ENCODE data around the gene AZIN2.
A peak's percentile ranks its signal among the peaks of the same experiment; 100 is the strongest.
"Not testable (repeated sequence)": the region's sequence is repeated elsewhere in the genome, so short reads cannot be mapped to it uniquely, and the experiment has no call there.

Gene AZIN2

GRCh38 chr1:33080885-33081553 is at the start of gene AZIN2:
Gene AZIN2, plus strand, starts transcription at chr1:33081153. Its CDS starts 1,097 bp downstream, at chr1:33082250.
- DNase-seq (ENCODE audit: low spot score): peak; percentile 99

GRCh38 chr1:33031506-33031905 is 49.4 kb upstream of the AZIN2 start:
- DNase-seq (ENCODE audit: low spot score): no peak

- DNase-seq (ENCODE audit: low spot score): no peak
Observed at GRCh38 chr1:33032126-33032869, 48.7 kb upstream of the AZIN2 start.

GRCh38 chr1:33036051-33036525 is 44.9 kb upstream of the AZIN2 start:
- DNase-seq (ENCODE audit: low spot score): no peak

- DNase-seq (ENCODE audit: low spot score): peak; percentile 100
Observed at GRCh38 chr1:33036526-33037503, 44.1 kb upstream of the AZIN2 start, which contains the start of gene AK2. Gene AK2, minus strand, starts transcription at chr1:33036883. Its CDS starts 55 bp downstream, at chr1:33036828.

- peak; percentile 67 for DNase-seq (ENCODE audit: low spot score)
Observed at GRCh38 chr1:33039840-33040239, 41.1 kb upstream of the AZIN2 start.

GRCh38 chr1:33041026-33041425 is 39.9 kb upstream of the AZIN2 start:
- DNase-seq (ENCODE audit: low spot score): no peak

GRCh38 chr1:33042831-33043230 is 38.1 kb upstream of the AZIN2 start:
- DNase-seq (ENCODE audit: low spot score): no peak

GRCh38 chr1:33043267-33044092 is 37.5 kb upstream of the AZIN2 start:
- no peak for DNase-seq (ENCODE audit: low spot score)

GRCh38 chr1:33045246-33045645 is 35.7 kb upstream of the AZIN2 start:
- DNase-seq (ENCODE audit: low spot score): peak; percentile 40

- no peak for DNase-seq (ENCODE audit: low spot score)
Observed at GRCh38 chr1:33045814-33046213, 35.1 kb upstream of the AZIN2 start.

- DNase-seq (ENCODE audit: low spot score): not testable (repeated sequence)
Observed at GRCh38 chr1:33046234-33046633, 34.7 kb upstream of the AZIN2 start.

- no peak for DNase-seq (ENCODE audit: low spot score)
Observed at GRCh38 chr1:33047290-33047689, 33.7 kb upstream of the AZIN2 start.

- DNase-seq (ENCODE audit: low spot score): no peak
Observed at GRCh38 chr1:33047839-33048305, 33.1 kb upstream of the AZIN2 start.

GRCh38 chr1:33048426-33048825 is 32.5 kb upstream of the AZIN2 start:
- peak; percentile 35 for DNase-seq (ENCODE audit: low spot score)

- no peak for DNase-seq (ENCODE audit: low spot score)
Observed at GRCh38 chr1:33049371-33049770, 31.6 kb upstream of the AZIN2 start.

GRCh38 chr1:33050221-33051076 is 30.5 kb upstream of the AZIN2 start:
- peak; percentile 42 for DNase-seq (ENCODE audit: low spot score)

GRCh38 chr1:33055210-33056008 is 25.5 kb upstream of the AZIN2 start:
- DNase-seq (ENCODE audit: low spot score): peak; percentile 95

GRCh38 chr1:33056426-33056825 is 24.5 kb upstream of the AZIN2 start:
- DNase-seq (ENCODE audit: low spot score): no peak
